K562 (cell line): ENCODE results near the gene MYO1D. TPM values are rescaled to one million over a fixed set of nuclear protein-coding genes. Genes with fewer than 3 reads are reported as not detected.

Experiments
- ATAC-seq: fragments of 200-7000 bp; cut with Tn5 transposase; 3 replicates; pipeline ENCODE4 v1.9.1; 2020; ENCODE audit warnings: moderate library complexity
- BruUV-seq: library from RNA; stranded (reverse); fragments of 400-500 nt; replicated peaks from 2 replicates; lab custom pipeline; 2021; lab: Mats Ljungman, UMichigan
- CTCF ChIA-PET: fragments of 300-600 bp; formaldehyde crosslinking; extraction: SDS; loops from one replicate; lab custom pipeline; 2021; ENCODE audit warnings: low intra/inter-chr PET ratio; lab: Yijun Ruan, JAX
- POLR2A ChIA-PET: fragments of 300-600, 350-650 bp; sonication (Branson Sonifier 250); formaldehyde crosslinking; extraction: SDS; loops from one replicate; lab custom pipeline; 2021; ENCODE audit warnings: antibody characterized with exemption, inconsistent platforms; lab: Yijun Ruan, JAX
- DNase-seq, 4 experiments: peaks; one replicate each; pipeline versions ENCODE4 v3.0.0 to v3.0.0-alpha.2; 2011 to 2018; ENCODE audit warnings: low spot score in 3 of 4, mixed read lengths in 3 of 4; ENCODE audit errors: extremely low read depth in 1 of 4
- FAIRE-seq: peaks from 2 replicates; lab custom pipeline; 2011; peaks lifted over from hg19 to GRCh38; lab: Jason Lieb, UNC
- H2AFZ ChIP-seq: 2 replicates; pipeline ENCODE4 v1.6.0; 2011; ENCODE audit warnings: low read depth, low read length, control low read depth, inconsistent platforms
- H3K27ac ChIP-seq: fragments of 200-600 bp; 3 replicates; pipeline ENCODE4 v1.8.0; 2011; ENCODE audit warnings: low read depth, mild to moderate bottlenecking, control low read depth, inconsistent platforms, low read length, moderate library complexity, mixed read lengths; ENCODE audit errors: extremely low read depth
- H3K27me3 ChIP-seq, 2 experiments: fragments of 300-600 bp in 1 of 2; 2 replicates in 1 of 2; 3 replicates in 1 of 2; pipeline versions ENCODE4 v1.6.0 to v1.8.0; 2011; ENCODE audit warnings: inconsistent platforms in 2 of 2, low read length in 2 of 2, mild to moderate bottlenecking in 1 of 2, mixed read lengths in 1 of 2, moderate library complexity in 1 of 2; ENCODE audit not compliant: control insufficient read depth in 2 of 2, insufficient read depth in 2 of 2
- H3K36me3 ChIP-seq: fragments of 300-600 bp; 3 replicates; pipeline ENCODE4 v1.8.0; 2011; ENCODE audit warnings: mild to moderate bottlenecking, low read length, inconsistent platforms; ENCODE audit not compliant: control insufficient read depth, insufficient read depth
- H3K4me1 ChIP-seq, 2 experiments: fragments of 200-600 bp in 1 of 2; replicated peaks in 1 of 2; 2 replicates in 1 of 2; 3 replicates in 1 of 2; pipeline versions ENCODE4 v1.5.1 to v1.8.0; 2011; ENCODE audit warnings: inconsistent platforms in 2 of 2, low read length in 2 of 2, mild to moderate bottlenecking in 1 of 2, mixed read lengths in 1 of 2, moderate library complexity in 1 of 2; ENCODE audit not compliant: control insufficient read depth in 2 of 2, insufficient read depth in 2 of 2
- H3K4me2 ChIP-seq: 2 replicates; pipeline ENCODE4 v1.6.1; 2011; ENCODE audit warnings: low read length, control low read depth, inconsistent platforms, mixed read lengths; ENCODE audit not compliant: insufficient read depth
- H3K4me3 ChIP-seq: fragments of 200-600 bp; sonication (generic), shearing (Covaris generic); 2 replicates; pipeline ENCODE4 v1.5.1; 2016; ENCODE audit warnings: control low read depth, inconsistent platforms
- H3K79me2 ChIP-seq: fragments of 200-600 bp; 3 replicates; pipeline ENCODE4 v1.8.0; 2011; ENCODE audit warnings: low read length, inconsistent platforms; ENCODE audit not compliant: control insufficient read depth, insufficient read depth
- H3K9ac ChIP-seq, 2 experiments: 2 replicates each; pipeline versions ENCODE4 v1.6.0 to v1.6.1; 2011; ENCODE audit warnings: low read depth in 2 of 2, low read length in 2 of 2, control low read depth in 1 of 2, inconsistent platforms in 1 of 2, mild to moderate bottlenecking in 1 of 2, mixed read lengths in 1 of 2; ENCODE audit not compliant: insufficient read depth in 1 of 2
- H3K9me1 ChIP-seq: one replicate; pipeline ENCODE4 v1.6.0; 2011; ENCODE audit warnings: inconsistent platforms, mild to moderate bottlenecking, low read length, moderate library complexity; ENCODE audit not compliant: control insufficient read depth, insufficient read depth
- H3K9me3 ChIP-seq: replicated peaks from 2 replicates; pipeline ENCODE4 v1.5.1; 2011; ENCODE audit warnings: low read depth, low read length, inconsistent platforms; ENCODE audit not compliant: control insufficient read depth, insufficient read depth
- H4K20me1 ChIP-seq: replicated peaks from 2 replicates; pipeline ENCODE4 v1.6.1; 2011; ENCODE audit warnings: low read length, inconsistent platforms, mixed read lengths; ENCODE audit not compliant: control insufficient read depth, insufficient read depth
- BCL6 ChIP-seq: fragments of 250-450 bp; sonication (Bioruptor Pico); IDR thresholded peaks from 2 replicates; pipeline ENCODE4 v1.4.0; 2020
- CTCF ChIP-seq, 3 experiments: IDR thresholded peaks in 2 of 3; conservative IDR thresholded peaks in 1 of 3; 2 replicates each; pipeline ENCODE4 v1.5.1; 2011 to 2012; ENCODE audit warnings: low read length in 3 of 3, mild to moderate bottlenecking in 3 of 3, control low read depth in 2 of 3, improper control_type of control experiment in 1 of 3, inconsistent platforms in 1 of 3, low read depth in 1 of 3, mixed read lengths in 1 of 3, moderate library complexity in 1 of 3; ENCODE audit not compliant: insufficient read depth in 2 of 3
- MAZ ChIP-seq, 2 experiments: fragments of 450-650 bp in 1 of 2; sonication (generic) in 1 of 2; formaldehyde crosslinking; IDR thresholded peaks in 1 of 2; conservative IDR thresholded peaks in 1 of 2; 2 replicates each; pipeline versions ENCODE4 v1.4.0 to v1.5.0; 2020; ENCODE audit warnings: mild to moderate bottlenecking in 1 of 2, missing genetic modification reagents in 1 of 2
- MEF2D ChIP-seq: conservative IDR thresholded peaks from 2 replicates; pipeline ENCODE4 v1.6.1; 2016; ENCODE audit warnings: low read depth, missing genetic modification characterization, missing compliant biosample characterization
- POLR3A ChIP-seq: IDR thresholded peaks from 2 replicates; pipeline ENCODE4 v1.6.1; 2011; ENCODE audit warnings: borderline replicate concordance, mild to moderate bottlenecking, moderate library complexity; ENCODE audit not compliant: insufficient read length, insufficient read depth; ENCODE audit errors: extremely low read depth
- SOX6 ChIP-seq: fragments of 450-650 bp; IDR thresholded peaks from 2 replicates; pipeline ENCODE4 v1.6.1; 2014; ENCODE audit warnings: mild to moderate bottlenecking
- WGBS: fragments of 100-300 bp; shearing (Covaris generic); methylation state at CpG from one replicate; pipeline ENCODE4 v1.1.6; 2016; ENCODE audit warnings: low coverage, mixed read lengths; ENCODE audit not compliant: insufficient coverage; ENCODE audit errors: missing lambda C conversion rate; 5-methylcytosine and 5-hydroxymethylcytosine counted together
- in situ Hi-C: fragments of 300-500 bp; cut with MboI; formaldehyde crosslinking; loops from 4 replicates; pipeline ENCODE4 v1.15.0; 2018; ENCODE audit warnings: inconsistent platforms, mixed read lengths
- intact Hi-C: fragments of 100-400 bp; cut with micrococcal nuclease; formaldehyde crosslinking; loops from 2 replicates; pipeline ENCODE4 v1.14.2; 2022
- polyA plus RNA-seq, 8 experiments: library from polyadenylated mRNA; depleted of rRNA in 4 of 8; stranded (reverse) in 5 of 8; unstranded in 3 of 8; fragments of >200 nt; fragmentation: Nextera tagmentation in 2 of 8; fragmentation: Illumina TruSeq in 1 of 8; extraction: Ambion mirVana in 2 of 8; extraction: Trizol in 1 of 8; gene quantifications; 2 replicates each; pipeline versions ENCODE4 v1.2.1 to v1.2.3, GENCODE V29; 2011 to 2014; ENCODE audit warnings: inconsistent platforms in 1 of 8, missing spikeins in 1 of 8
- total RNA-seq, 7 experiments: library from RNA; depleted of rRNA in 6 of 7; stranded (reverse); fragments of >200 nt in 6 of 7; fragmentation: Illumina TruSeq in 2 of 7; extraction: Trizol in 2 of 7; gene quantifications; 2 replicates each; pipeline versions ENCODE4 v1.2.1 to v1.2.3, GENCODE V29; 2011 to 2021; ENCODE audit warnings: low replicate concordance in 1 of 7

Gene MYO1D
- total and polyA plus RNA-seq, 9 of the 15 experiments (the other 6 are each of a cell fraction or from before 2014, with no cell fraction given), result 2.1 to 71.2 (median 45.4) TPM

GRCh38 chr17:32854832-32855389 is 22.0 kb downstream of the MYO1D start:
- no peak overlapping the region for H2AFZ ChIP-seq
- BruUV-seq, result no TSS peak
- H3K9me3 ChIP-seq, result no peaks in the 10 kb centered on the region
- intact Hi-C loops (no loop called here), in situ Hi-C loops (no loop called here)
- TF ChIP-seq SOX6 (no peak), CTCF (IDR thresholded peaks at IDR 0.05 in 2 of 3, conservative IDR thresholded peaks at IDR 0.05 in 1 of 3; ENCODE audit: insufficient read depth in 2 of 3, low read depth in 1 of 3, low read length in 3 of 3) (peak in 1 of 3 experiments; percentile 17; a peak in 1 of 6 replicates), BCL6 (CRISPR knock-in tag) (no peak), POLR3A (no peak), MAZ (CRISPR knock-in tag; conservative IDR thresholded peaks at IDR 0.05 in 1 of 2, IDR thresholded peaks at IDR 0.05 in 1 of 2) (no peak), MEF2D (tag) (no peak)
- POLR2A ChIA-PET, result interaction anchor here (1.1 to 2.1 kb wide), 2 partner anchors 8 to 9 kb away, joined by 3 to 4 read pairs; no protein-coding TSS in a partner anchor
- 68% methylated on average over 5 of the region's 5 CpGs for WGBS
- no peak overlapping the region for H3K27ac ChIP-seq
- H4K20me1 ChIP-seq, result peaks cover 12% of the 10 kb centered on the region; the same call in 1 of the 2 replicates
- H3K9me1 ChIP-seq, result peaks cover 5% of the 10 kb centered on the region
- no peak overlapping the region for H3K4me3 ChIP-seq
- peaks cover 3 to 12% of the 10 kb centered on the region in 2 experiments; a peak in 4 of 5 replicates for H3K4me1 ChIP-seq
- no peak for FAIRE-seq
- ATAC-seq, result no peak
- H3K79me2 ChIP-seq, result peaks cover 79% of the 10 kb centered on the region
- H3K9ac ChIP-seq, result no peak overlapping the region
- DNase-seq, result no peak
- no peaks in the 10 kb centered on the region; the same call in 2 of the 3 replicates for H3K36me3 ChIP-seq
- no peaks in the 10 kb centered on the region for H3K27me3 ChIP-seq
- H3K4me2 ChIP-seq, result no peak overlapping the region
- CTCF ChIA-PET, result no interaction called here
